Jurkat, Clone E6-1 (cell line): ENCODE data around the gene MS4A15. TPM values are rescaled to one million over a fixed set of nuclear protein-coding genes. Genes with fewer than 3 reads are reported as not detected.
A peak's percentile ranks its signal among the peaks of the same experiment; 100 is the strongest.
"Not testable (repeated sequence)": the region's sequence is repeated elsewhere in the genome, so short reads cannot be mapped to it uniquely, and the experiment has no call there.

ENCODE experiments used
- DNase-seq: peaks from one replicate; pipeline ENCODE4 v3.0.0-alpha.2; 2011; ENCODE audit warnings: low read depth, low spot score
- H3K4me3 ChIP-seq: 2 replicates; pipeline ENCODE4 v1.5.1; 2011; ENCODE audit warnings: mild to moderate bottlenecking, low read length, control low read depth, moderate library complexity
- polyA plus RNA-seq: library from polyadenylated mRNA; unstranded; fragments of >200 nt; gene quantifications from one replicate; pipeline ENCODE4 v1.2.1, GENCODE V29; 2012; ENCODE audit warnings: missing spikeins; ENCODE audit not compliant: insufficient read length, insufficient read depth

Gene MS4A15
- not detected for polyA plus RNA-seq

- H3K4me3 ChIP-seq, result no peak within 1 kb of the TSS
- peak; percentile 70 for DNase-seq
These were observed at the start of gene MS4A15 for GRCh38 chr11:60756307-60757032. Gene MS4A15, plus strand, starts transcription at chr11:60756867. Its CDS starts 6,867 bp downstream, at chr11:60763734.

GRCh38 chr11:60706931-60707330 is 49.7 kb upstream of the MS4A15 start:
- no peak overlapping the region for H3K4me3 ChIP-seq
- DNase-seq, result no peak

GRCh38 chr11:60710482-60710881 is 46.2 kb upstream of the MS4A15 start:
- DNase-seq, result no peak
- no peak overlapping the region for H3K4me3 ChIP-seq

GRCh38 chr11:60711276-60711675 is 45.4 kb upstream of the MS4A15 start:
- DNase-seq, result no peak

GRCh38 chr11:60713423-60713822 is 43.2 kb upstream of the MS4A15 start:
- not testable (repeated sequence) for H3K4me3 ChIP-seq, DNase-seq

More at GRCh38 chr11:60711276-60711675, 45.4 kb upstream of the MS4A15 start:
- H3K4me3 ChIP-seq, result no peak overlapping the region

- DNase-seq, result no peak
These were observed 38.7 kb upstream of the MS4A15 start for GRCh38 chr11:60717956-60718355.

GRCh38 chr11:60718524-60719316 is 37.9 kb upstream of the MS4A15 start:
- H3K4me3 ChIP-seq, result no peak overlapping the region
- no peak for DNase-seq

More at GRCh38 chr11:60717956-60718355, 38.7 kb upstream of the MS4A15 start:
- H3K4me3 ChIP-seq, result no peak overlapping the region

- no peak overlapping the region for H3K4me3 ChIP-seq
- DNase-seq, result no peak
These were observed 37.3 kb upstream of the MS4A15 start for GRCh38 chr11:60719391-60719790.

GRCh38 chr11:60720460-60720859 is 36.2 kb upstream of the MS4A15 start:
- no peak overlapping the region for H3K4me3 ChIP-seq
- DNase-seq, result no peak

GRCh38 chr11:60724420-60724819 is 32.2 kb upstream of the MS4A15 start, which contains the start of gene MS4A18:
Gene MS4A18, plus strand, starts transcription at chr11:60724720.
- DNase-seq, result no peak

GRCh38 chr11:60725592-60725991 is 31.1 kb upstream of the MS4A15 start:
- no peak overlapping the region for H3K4me3 ChIP-seq
- no peak for DNase-seq

More at GRCh38 chr11:60724420-60724819, 32.2 kb upstream of the MS4A15 start, which contains the start of gene MS4A18:
- no peak within 1 kb of the TSS for H3K4me3 ChIP-seq

GRCh38 chr11:60731586-60731985 is 25.1 kb upstream of the MS4A15 start:
- DNase-seq, result no peak

GRCh38 chr11:60734279-60734678 is 22.4 kb upstream of the MS4A15 start:
- no peak for DNase-seq
- no peak overlapping the region for H3K4me3 ChIP-seq

More at GRCh38 chr11:60731586-60731985, 25.1 kb upstream of the MS4A15 start:
- H3K4me3 ChIP-seq, result no peak overlapping the region

GRCh38 chr11:60739114-60739513 is 17.6 kb upstream of the MS4A15 start:
- no peak overlapping the region for H3K4me3 ChIP-seq
- no peak for DNase-seq

GRCh38 chr11:60740573-60740972 is 16.1 kb upstream of the MS4A15 start:
- H3K4me3 ChIP-seq, result no peak overlapping the region
- DNase-seq, result no peak

GRCh38 chr11:60741421-60741820 is 15.2 kb upstream of the MS4A15 start:
- H3K4me3 ChIP-seq, result no peak overlapping the region
- DNase-seq, result no peak

GRCh38 chr11:60743058-60743457 is 13.6 kb upstream of the MS4A15 start:
- DNase-seq, result no peak
- no peak overlapping the region for H3K4me3 ChIP-seq

- no peak for DNase-seq
- no peak overlapping the region for H3K4me3 ChIP-seq
These were observed 12.6 kb upstream of the MS4A15 start for GRCh38 chr11:60744114-60744513.

- no peak overlapping the region for H3K4me3 ChIP-seq
- DNase-seq, result no peak
These were observed 9.3 kb upstream of the MS4A15 start for GRCh38 chr11:60747359-60747873.

- no peak for DNase-seq
- no peak overlapping the region for H3K4me3 ChIP-seq
These were observed 8.4 kb upstream of the MS4A15 start for GRCh38 chr11:60748225-60748624.
